Measurements from ENCODE around the gene GGTA1. TPM values are rescaled to one million over a fixed set of nuclear protein-coding genes. Genes with fewer than 3 reads are reported as not detected.
A peak's percentile ranks its signal among the peaks of the same experiment; 100 is the strongest.

GGTA1 gene
- total RNA-seq, 1 experiment from 2014 or later = not detected

DNA sequence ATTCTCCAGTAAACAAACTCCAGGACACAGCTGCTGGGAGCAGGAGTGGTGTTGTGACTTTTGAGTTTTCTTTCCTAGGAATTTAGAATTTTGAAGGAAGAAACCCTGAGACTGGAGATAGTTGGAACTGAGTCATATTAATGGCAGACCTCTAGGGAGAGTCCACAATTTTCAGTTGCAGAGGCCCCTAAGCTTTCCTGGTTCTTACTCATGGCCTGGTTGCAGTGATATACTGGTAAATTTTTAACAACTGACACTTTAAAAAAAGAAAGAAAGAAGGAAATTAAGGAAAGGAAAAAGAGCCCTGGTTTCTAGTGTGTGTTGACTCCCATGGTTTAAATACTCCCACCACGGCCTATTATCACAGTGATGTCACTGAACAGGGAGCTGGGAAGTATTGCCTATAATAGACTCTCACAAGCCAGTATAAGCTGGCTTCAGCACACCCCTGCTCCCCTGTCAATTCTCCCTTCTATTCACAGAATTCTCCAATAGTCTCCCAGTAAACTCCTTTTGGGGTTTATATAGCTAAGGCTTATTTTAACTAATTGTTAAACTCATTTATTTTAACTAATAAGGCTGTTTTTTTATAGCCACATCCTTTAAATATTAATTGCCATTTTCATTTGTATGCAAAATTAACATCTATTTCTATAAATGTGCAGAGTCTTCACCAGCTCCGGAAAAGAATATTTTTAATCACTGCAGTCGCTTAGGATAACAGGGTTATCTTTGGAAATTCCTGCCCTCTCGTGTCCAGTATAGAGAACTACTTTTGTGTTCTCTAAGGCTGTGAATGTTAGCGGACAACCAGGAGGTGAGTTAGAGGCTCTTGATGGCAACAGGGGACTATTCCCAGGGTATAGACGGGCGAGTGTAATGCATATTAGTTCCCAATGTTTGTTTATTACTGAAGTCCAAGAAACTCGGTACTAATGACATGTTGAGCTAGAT is 59.7 kb downstream of the GGTA1 start:
- no peaks in the 10 kb centered on the region for H3K9me3 ChIP-seq (ENCODE audit: low read length)
- POLR2A ChIA-PET (ENCODE audit: unreplicated experiment) = no interaction called here
- DNase-seq (peak; percentile 56), ATAC-seq (peak; percentile 91)
- no peaks in the 10 kb centered on the region for H3K79me2 ChIP-seq (ENCODE audit: low read length)
- CTCF ChIA-PET = interaction anchor here (0.7 kb wide), 1 partner anchor 110 kb away, joined by 3 read pairs; no protein-coding TSS in a partner anchor
- no peak overlapping the region for H2AFZ ChIP-seq (ENCODE audit: low read length)
- intact Hi-C loops (cut with micrococcal nuclease) = no loop called here
- H3K27me3 ChIP-seq (ENCODE audit: low read length) = peaks cover 33% of the 10 kb centered on the region
- no peak overlapping the region for H3K4me2 ChIP-seq (ENCODE audit: low read length)
- H3K9ac ChIP-seq (ENCODE audit: low read length) = no peak overlapping the region
- H4K20me1 ChIP-seq (ENCODE audit: low read length) = no peaks in the 10 kb centered on the region
- no peaks in the 10 kb centered on the region for H3K4me1 ChIP-seq (ENCODE audit: insufficient read depth, low read length)
- TF ChIP-seq EZH2 (IDR thresholded peaks at IDR 0.05; ENCODE audit: low read length, unreplicated experiment) = no peak
- no peak for TF ChIP-seq EZH2phosphoT487 (IDR thresholded peaks at IDR 0.05; ENCODE audit: borderline replicate concordance, low read length)
- TF ChIP-seq, protein P1, sequence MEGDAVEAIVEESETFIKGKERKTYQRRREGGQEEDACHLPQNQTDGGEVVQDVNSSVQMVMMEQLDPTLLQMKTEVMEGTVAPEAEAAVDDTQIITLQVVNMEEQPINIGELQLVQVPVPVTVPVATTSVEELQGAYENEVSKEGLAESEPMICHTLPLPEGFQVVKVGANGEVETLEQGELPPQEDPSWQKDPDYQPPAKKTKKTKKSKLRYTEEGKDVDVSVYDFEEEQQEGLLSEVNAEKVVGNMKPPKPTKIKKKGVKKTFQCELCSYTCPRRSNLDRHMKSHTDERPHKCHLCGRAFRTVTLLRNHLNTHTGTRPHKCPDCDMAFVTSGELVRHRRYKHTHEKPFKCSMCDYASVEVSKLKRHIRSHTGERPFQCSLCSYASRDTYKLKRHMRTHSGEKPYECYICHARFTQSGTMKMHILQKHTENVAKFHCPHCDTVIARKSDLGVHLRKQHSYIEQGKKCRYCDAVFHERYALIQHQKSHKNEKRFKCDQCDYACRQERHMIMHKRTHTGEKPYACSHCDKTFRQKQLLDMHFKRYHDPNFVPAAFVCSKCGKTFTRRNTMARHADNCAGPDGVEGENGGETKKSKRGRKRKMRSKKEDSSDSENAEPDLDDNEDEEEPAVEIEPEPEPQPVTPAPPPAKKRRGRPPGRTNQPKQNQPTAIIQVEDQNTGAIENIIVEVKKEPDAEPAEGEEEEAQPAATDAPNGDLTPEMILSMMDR (conservative IDR thresholded peaks at IDR 0.05; ENCODE audit: low read depth, low read length) = peak; percentile 53
- H3K36me3 ChIP-seq (ENCODE audit: low read depth, low read length) = no peaks in the 10 kb centered on the region
- H3K9me2 ChIP-seq (replicated peaks; ENCODE audit: low read length) = no peaks in the 10 kb centered on the region
- no peaks in the 10 kb centered on the region for H3F3A ChIP-seq (ENCODE audit: low read length, unreplicated experiment)
- no TSS peak for BruUV-seq (replicated peaks)
- H3K27ac ChIP-seq (ENCODE audit: low read length) = no peak overlapping the region
- no peak overlapping the region for H3K4me3 ChIP-seq (ENCODE audit: low read length)

DNA sequence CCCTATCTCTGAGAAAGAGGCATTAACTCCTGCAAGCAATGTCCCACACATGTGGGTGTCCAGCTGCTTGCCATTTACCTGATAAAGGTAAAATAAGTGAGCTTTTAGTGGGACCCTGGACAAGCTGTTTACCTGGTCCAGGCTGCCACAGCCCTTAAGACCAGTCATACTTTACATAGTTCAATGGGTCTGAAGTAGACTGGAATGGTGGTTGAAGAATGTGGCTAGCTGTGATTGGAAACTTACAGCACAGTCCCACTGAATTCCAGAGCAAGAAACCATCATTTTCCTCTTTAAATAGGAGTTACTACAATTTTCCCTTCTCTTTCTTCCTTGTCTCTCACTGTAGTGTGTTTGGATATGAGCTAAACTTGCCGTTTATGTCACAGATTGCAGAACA is 60.6 kb downstream of the GGTA1 start:
- intact Hi-C loops (cut with micrococcal nuclease) = no loop called here

More for the DNA sequence above, 60.6 kb downstream of the GGTA1 start:
- no peaks in the 10 kb centered on the region for H3K79me2 ChIP-seq (ENCODE audit: low read length)
- ChIA-PET CTCF (interaction anchor here (0.7 kb wide), 1 partner anchor 111 kb away, joined by 3 read pairs; no protein-coding TSS in a partner anchor), POLR2A (ENCODE audit: unreplicated experiment) (no interaction called here)
- no peak for TF ChIP-seq EZH2 (IDR thresholded peaks at IDR 0.05; ENCODE audit: low read length, unreplicated experiment)
- TF ChIP-seq, protein P1 (conservative IDR thresholded peaks at IDR 0.05; ENCODE audit: low read depth, low read length) = no peak
- TF ChIP-seq EZH2phosphoT487 (IDR thresholded peaks at IDR 0.05; ENCODE audit: borderline replicate concordance, low read length) = no peak
- no peaks in the 10 kb centered on the region for H3K9me2 ChIP-seq (replicated peaks; ENCODE audit: low read length)
- DNase-seq (no peak), ATAC-seq (no peak)
- BruUV-seq (replicated peaks) = no TSS peak
- H3K27me3 ChIP-seq (ENCODE audit: low read length) = peaks cover 24% of the 10 kb centered on the region
- H2AFZ ChIP-seq (ENCODE audit: low read length) = no peak overlapping the region
- H4K20me1 ChIP-seq (ENCODE audit: low read length) = no peaks in the 10 kb centered on the region
- H3K4me3 ChIP-seq (ENCODE audit: low read length) = no peak overlapping the region
- no peak overlapping the region for H3K4me2 ChIP-seq (ENCODE audit: low read length)
- H3K9ac ChIP-seq (ENCODE audit: low read length) = no peak overlapping the region
- H3K4me1 ChIP-seq (ENCODE audit: insufficient read depth, low read length) = no peaks in the 10 kb centered on the region
- H3K27ac ChIP-seq (ENCODE audit: low read length) = no peak overlapping the region
- no peaks in the 10 kb centered on the region for H3K9me3 ChIP-seq (ENCODE audit: low read length)
- H3K36me3 ChIP-seq (ENCODE audit: low read depth, low read length) = no peaks in the 10 kb centered on the region
- no peaks in the 10 kb centered on the region for H3F3A ChIP-seq (ENCODE audit: low read length, unreplicated experiment)

All from PC-3 (cell line).